ENCODE results near the gene UPF2.

UPF2 gene

DNA sequence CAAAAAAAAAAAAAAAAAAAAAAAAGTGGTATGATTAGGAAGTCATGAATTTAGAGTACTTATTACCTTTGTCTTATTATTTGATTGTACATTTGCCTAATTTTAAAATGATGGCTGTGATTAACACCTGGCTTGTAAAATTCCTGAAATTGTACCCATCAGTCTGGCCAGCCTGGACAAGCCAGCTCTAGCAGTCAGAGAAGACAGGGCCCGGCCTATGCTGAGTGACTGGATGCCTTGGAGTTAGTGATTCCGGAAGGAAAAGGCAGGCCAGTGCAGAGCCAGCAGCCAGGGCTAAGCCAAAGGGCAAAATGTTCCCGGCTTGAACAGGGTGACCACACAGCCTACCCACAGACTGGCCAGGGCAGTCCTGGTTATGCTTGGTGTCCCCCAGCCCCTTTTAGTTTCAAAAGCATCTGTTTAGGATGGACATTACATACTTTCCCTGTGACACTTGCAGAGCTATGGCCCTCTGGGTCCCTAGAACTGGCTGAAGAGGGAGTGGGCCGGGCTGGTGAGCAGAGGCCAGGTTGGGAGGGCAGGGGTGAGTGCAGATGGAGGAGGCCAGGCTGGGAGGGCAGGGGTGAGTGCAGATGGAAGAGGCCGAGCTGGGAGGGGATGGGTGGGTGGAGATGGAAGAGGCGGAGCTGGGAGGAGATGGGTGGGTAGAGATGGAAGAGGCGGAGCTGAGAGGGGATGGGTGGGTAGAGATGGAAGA, 157.7 kb downstream of the UPF2 start:
- no peak for DNase-seq (ENCODE audit: low read depth)

DNA sequence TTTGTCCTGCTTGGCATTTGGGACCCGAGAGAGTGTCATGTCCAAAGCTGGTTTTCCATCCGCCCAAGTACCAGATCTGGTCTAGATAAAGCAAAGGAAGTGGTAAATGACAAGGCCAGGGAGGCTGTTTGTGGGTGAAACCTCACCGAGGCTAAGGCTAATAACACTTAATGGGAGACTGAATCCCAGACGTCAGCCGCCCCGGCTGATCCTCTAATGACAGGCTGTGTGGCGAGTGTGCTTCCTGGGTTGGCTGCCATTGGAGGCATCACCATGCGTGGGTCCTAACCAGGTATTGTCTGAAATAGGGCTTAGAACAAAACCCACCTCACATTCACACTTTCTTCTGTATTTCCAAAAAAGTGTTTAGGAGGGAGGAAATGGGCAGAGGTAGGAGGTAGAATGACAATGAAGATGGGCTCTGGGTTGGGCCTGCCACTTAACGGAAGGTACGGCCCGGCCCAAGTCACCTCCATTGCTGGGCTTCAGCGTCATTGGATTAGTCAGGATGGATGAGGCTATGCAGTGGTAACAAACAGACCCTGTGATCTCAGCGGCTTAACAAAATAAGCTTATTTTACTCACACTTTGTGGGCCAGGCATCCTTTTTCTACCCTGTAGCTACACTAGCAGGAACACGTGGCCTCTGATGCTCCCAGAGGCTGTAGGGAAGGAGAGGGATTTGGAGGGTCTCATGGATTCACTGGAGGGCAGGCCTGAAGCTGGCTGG, 159.8 kb downstream of the UPF2 start:
- DNase-seq (ENCODE audit: low read depth), result no peak

DNA sequence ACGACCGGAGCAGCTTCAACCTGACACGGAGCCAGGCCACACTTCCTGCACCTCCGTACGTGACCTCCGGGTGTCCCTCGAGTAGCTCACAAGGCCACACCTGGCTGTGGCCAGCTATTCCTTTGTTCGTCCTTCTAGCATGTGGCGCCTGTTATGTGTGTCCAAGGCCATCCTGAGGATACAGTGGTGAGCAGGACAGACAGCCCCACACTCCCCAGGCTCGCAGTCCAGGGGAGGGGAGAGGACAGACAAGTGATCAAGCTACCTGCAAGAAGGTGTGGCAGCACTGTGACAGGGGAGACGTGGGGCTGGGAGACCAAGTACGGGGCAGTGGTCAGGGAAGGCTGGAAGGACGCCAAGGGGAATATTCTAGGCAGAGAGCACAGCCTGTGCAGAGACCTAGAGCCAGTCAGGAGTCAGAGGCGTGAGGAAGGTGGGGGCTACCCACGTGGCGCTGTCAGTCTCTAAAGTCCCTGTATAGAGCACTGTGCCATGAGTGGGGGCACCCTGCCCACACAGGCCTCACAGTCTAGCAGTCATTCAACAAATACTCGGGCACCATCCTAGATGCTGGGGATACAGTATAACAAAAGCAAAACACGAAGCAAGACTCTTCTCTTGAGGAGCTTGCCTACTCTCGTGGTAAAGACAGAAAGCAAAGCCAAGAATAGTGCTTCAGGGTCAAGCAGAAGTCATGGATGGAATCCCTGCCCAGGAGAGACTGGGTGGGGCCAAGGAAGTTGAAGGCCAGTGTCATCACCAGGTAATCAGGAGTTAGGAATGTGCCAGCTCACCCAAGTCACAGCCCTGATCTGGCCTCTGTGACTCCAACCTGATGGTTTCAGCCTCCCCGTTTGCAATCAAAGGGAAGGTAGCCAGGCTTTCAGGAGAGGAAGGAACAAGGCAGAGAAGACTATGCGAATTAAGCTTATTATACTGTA, 160.9 kb downstream of the UPF2 start:
- no peak for DNase-seq (ENCODE audit: low read depth)

DNA sequence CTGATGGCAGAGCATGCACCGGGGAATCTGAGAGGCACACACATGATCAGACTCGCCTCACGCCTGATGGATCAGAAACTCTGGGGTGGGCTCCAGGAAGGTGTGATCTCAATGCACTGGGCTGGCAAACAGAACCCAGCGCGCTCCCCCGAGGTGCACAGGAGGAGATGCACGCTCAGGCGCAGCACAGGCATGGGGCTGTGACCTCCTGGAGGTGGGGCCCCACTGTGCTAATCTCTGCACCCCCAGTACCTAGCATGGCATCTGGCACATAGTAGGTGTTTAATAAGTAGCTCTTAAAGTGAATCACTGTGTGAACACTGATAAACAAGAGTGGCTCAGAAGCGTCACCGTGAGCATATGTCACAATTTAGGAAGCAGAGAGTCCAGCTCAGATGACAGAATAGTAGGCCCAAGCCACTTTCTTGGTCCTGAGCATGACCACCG, 161.6 kb downstream of the UPF2 start:
- no peak for DNase-seq (ENCODE audit: low read depth)

DNA sequence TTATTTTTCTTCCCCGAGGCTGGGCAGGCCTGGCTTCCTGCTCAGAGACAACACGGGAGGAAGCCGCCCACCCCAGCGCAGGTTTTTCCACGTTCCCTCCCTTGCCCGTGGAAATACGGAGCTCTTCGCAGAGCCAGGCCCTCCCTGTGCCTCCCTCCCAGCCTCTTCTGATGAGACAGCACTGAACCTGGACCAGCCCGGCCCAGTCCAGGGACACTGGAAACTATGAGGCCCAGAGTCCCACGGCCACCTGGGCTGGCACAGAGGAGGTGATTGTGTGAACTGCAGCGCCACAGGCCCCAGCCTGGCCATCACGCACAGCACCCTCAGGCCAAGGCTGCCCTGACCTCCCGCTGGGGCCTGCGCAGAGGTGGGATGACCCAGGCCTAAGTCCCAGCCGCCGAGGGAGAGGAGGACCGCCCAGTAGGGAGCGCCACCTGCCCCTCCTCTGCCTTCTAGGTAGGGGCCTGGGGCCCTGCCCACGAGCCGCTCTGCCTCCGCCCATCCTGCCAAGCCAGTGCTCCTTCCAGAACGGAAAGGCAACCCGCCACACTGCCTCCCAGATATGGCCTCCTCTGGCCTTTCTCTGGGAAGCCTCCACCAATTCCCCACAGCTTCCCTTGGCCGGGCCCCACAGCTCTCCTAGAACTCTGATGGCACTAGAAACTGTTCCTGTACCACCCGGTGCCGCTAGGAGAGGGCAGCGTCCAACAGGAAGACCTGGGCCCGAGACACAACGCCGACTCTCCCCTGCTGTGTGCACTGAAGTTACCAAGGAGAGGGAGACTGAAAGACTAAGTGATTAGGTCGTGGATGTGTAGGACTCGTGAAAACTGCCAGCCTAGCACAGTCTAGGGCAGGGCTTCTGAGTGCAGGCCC, 162.2 kb downstream of the UPF2 start:
- DNase-seq (ENCODE audit: low read depth), result no peak

DNA sequence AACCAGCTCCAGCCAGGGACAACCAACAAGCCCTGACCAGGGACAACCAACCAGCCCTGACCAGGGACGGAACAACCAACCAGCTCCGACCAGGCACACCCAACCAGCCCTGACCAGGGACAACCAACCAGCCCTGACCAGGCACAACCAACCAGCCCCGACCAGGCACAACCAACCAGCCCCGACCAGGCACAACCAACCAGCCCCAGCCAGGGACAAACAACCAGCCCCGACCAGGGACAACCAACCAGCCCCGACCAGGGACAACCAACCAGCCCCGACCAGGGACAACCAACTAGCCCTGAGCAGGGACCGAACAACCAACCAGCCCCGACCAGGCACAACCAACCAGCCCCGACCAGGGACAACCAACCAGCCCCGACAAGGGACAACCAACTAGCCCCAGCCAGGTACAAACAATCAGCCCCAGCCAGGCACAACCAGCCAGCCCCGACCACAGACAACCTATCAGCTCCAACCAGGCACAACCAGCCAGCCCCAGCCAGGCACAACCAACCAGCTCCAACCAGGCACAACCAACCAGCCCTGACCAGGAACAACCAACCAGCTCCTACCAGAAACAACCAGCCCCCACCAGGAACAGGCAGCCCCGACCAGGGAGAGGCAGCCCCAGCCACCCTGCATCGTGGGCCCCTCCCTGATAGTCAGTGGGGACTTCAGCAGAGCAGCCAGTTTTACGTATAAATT, 163.1 kb downstream of the UPF2 start:
- no peak for DNase-seq (ENCODE audit: low read depth)

DNA sequence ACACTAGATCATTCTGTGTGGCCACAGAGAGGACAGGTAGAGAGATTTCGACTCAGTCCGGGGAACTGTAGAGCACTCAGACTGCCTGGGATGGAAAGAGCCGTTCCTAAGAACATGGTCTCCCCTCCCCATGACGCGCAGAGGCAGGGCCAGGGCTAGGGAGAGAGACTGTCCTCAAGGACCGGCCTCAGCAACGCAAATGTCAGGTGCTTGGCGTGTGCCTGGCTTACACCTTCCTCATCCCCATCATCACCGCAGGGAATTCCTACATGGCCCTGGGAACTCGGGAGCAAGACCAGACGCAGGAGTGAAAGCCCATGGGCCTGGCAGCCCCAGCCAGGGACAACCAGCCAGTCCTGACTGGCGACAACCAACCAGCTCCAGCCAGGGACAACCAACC, 163.8 kb downstream of the UPF2 start:
- no peak for DNase-seq (ENCODE audit: low read depth)

DNA sequence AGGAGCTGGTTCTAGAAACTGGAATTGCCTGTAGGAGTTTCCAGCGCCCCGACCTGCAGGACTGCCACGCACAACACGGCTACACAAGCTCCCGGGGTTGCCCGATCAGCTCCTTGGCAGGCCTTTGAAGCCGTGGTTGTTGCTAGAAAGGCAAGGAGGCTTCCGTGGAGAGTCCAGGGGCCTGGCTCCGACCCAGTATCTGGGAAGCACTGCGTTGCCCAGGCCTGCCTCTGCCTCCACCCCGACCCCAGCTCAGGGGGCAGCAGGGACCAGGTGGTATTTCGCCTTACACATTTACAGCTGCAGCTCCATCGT, 165.1 kb downstream of the UPF2 start:
- DNase-seq (ENCODE audit: low read depth), result no peak

DNA sequence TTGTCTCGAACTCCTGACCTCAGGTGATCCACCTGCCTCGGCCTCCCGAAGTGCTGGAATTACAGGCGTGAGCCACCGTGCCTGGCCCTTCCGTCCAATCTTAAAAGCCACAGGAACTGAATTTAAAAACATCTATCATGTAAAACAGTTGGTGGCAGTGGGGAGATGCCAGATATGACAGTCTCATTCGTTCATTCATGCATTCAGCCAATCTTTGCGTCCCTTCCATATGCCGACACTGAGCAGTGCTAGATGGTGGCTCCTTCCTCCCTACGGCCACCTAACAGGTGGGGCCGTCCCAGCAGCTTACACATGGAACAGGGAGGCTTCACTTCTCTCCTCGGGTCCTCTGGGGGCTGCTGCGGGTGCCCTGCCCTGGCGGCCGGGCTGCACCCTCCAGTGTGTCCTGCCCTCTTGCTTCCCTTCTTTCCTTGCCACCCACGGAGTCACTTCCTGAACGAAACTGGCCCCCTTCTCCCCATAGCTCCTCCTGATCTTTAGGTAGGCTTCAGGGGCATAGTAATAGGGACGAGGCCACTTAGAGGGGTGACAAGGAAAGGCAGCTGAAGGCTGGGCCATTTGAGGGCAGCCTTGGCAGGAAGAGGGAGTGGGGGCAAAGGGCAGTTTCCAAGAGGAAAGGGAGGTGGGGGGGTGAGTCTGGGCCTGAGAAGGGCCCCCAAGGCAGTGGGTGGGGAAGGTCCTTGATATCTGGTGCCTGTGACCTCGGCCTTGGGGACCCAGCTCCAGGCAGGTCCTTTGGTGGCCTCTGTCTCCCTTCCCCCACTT, 165.6 kb downstream of the UPF2 start:
- no peak for DNase-seq (ENCODE audit: low read depth)

DNA sequence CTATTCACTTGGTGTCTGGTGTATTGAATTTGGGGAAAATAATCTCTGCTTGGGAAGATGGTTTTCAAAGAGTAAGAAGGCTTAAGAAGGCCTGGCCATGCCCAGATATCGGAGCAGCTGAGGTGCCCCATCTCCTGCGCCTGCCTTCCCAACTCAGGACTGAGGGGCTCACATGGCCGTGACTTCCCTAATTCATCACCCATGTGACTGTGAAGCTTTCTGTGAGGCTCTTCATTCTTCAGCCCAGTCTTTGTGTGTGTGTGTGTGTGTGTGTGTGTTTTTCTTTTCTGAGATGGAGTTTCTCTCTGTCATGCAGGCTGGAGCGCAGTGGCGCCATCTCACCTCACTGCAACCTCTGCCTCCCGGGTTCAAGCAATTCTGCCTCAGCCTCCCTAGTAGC, 166.3 kb downstream of the UPF2 start:
- DNase-seq (ENCODE audit: low read depth), result no peak

DNA sequence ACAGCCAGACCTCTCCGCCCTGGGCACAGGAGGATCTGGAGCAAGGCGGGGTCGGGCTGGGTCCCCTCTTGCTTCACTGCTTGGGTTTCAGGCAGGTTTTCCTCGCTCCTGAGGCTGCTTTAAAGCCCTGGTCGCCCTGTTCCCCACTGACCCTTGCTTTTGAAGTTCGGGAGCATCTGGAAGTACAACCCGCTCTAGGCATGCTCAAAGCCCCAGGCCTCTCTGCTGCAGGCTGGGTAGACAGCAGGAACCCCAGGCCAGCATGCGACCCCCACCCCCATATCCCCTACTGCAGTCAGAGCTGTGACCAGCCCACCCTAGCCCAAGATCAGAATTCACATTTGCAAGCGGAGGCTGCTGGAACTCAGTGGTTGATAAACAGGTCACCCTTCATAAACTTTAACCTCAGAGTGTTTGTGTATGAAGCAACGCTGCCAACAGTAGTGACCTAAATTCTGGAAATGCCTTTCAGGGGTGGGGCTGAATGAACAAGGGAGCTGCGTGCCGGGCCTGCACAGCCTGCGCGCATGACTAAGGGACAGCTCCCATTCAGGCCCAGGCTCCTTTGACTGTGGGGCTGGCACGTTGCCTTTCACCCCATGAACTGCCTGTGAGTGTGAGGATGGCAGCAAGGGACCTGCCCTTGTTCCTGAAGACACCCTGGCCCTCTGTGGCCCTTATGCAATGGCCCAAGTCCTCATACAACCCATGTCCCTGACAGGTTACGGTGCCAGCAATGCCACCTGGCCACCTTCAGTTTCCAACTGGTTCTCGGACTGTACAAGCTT, 166.9 kb downstream of the UPF2 start:
- DNase-seq (ENCODE audit: low read depth), result no peak

DNA sequence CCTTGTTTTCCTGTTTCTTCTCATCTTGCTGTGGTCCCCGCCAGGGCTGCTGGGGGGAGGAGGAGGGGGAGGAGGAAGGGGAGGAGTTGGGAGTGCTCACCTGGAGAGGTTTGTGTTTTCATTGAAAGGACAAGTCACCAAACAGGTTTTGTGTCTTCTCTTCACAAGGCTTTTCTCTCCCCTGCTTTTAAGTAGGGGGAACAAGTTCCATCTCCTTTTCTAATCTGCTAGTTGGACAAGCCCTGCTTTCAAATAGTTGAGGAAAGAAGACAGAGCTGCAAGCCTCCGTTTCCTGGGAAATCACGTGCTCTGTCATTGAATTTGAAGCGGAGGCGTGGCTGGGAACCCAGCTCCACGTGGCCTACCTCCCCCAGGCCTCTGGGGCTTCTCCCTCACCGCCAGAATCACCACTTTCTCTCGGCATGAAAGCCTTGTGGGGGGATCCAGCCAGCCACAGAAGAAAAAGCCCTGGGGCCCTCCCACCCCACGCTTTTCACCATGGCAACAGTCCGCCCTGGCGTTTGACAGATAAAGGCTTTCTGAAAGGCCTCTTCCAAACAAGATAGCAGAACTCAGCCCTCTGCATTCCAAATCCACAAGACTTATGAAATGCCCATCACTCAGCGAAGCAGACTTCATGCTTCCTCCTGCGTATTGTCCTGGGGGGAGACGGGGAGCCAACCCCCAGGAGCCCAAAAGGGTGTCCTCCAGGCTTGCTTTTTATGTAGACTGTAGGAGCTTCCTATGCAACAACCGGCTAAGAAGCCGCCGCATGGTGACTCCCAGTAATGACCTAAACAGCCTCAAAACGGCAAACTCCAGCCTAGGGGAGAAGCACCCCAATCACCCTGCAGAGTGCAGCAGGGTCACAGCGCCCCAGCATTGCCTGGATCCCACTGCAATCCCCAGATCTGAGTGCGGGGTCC, 167.8 kb downstream of the UPF2 start:
- no peak for DNase-seq (ENCODE audit: low read depth)

DNA sequence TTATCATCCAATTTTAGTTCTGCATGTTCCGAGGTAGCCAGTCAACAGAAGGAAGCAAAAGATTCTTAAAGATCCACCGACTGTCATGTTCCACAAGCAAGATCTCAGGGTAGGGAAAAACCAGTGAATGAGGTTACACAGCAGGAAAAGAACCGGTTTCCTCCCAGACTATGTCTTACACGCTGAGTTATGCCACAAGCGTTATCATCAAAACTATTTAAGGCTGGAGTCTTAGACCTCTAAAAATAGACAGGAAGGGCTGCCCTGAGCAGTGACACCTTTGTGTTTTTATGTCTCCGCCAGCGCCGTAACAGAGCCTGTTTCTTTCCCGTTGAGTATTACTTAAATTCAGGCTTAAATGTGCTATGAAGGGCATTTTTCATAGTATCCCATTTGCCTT, 171.1 kb downstream of the UPF2 start:
- no peak for DNase-seq (ENCODE audit: low read depth)

DNA sequence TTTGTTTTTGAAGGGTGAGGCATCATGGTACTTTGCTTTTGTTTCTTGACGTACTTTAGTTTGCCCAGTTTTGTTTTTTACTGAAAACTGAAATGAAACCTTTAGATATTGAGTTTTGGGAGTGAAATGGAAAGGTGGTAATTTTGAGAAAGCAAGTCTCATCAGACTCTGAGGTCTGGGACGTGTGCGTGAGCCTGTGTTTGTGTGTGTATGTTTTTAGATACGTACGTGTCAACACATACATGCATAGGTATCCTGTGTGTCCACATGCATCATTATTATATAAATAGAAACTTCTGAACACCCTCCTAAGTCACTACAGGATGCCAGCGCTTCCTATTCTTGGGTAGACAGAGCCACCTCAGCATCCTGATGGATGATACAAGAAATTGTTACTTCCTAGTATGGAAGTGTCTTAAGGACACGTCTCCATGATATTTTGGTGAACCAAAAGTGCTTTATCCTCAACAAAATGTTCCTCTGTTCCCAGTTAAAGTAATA, 171.7 kb downstream of the UPF2 start:
- no peak for DNase-seq (ENCODE audit: low read depth)

DNA sequence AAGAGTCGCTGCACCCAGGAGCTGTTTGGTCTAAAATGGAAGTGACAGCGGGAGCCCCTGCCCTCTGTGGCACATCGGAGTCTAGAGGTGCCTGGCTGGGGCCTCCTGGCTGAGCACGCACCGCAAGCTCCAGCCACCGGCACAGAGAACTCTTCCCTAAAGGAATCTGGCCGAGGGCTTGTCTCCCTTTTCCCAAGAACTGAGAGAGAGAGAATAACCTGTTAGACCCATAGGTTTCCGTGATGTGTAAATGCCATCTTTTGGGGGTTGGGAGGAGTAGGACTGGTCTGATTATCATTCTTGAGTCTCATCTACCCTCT, 172.2 kb downstream of the UPF2 start:
- no peak for DNase-seq (ENCODE audit: low read depth)

Data from CMK (cell line).